WTC11 (cell line): ENCODE results near the gene ZNF688. TPM values are rescaled to one million over a fixed set of nuclear protein-coding genes. Genes with fewer than 3 reads are reported as not detected.
A peak's percentile ranks its signal among the peaks of the same experiment; 100 is the strongest.
"Not testable (repeated sequence)": the region's sequence is repeated elsewhere in the genome, so short reads cannot be mapped to it uniquely, and the experiment has no call there.

ENCODE experiments used
- ATAC-seq: fragments of 200-7000 bp; cut with Tn5 transposase; 2 replicates; pipeline ENCODE4 v1.10.0; 2021; ENCODE audit warnings: mild to moderate bottlenecking, moderate library complexity
- CTCF ChIA-PET: fragments of 300-600 bp; sonication (Branson Sonifier 250); formaldehyde crosslinking; loops from one replicate; lab custom pipeline; 2021; ENCODE audit warnings: antibody characterized with exemption; lab: Charles Lee
- POLR2A ChIA-PET: fragments of 350-600 bp; sonication (Branson Sonifier 250); formaldehyde crosslinking; loops from one replicate; lab custom pipeline; 2021; ENCODE audit warnings: antibody characterized with exemption; lab: Charles Lee
- DNase-seq: peaks from one replicate; pipeline ENCODE4 v3.0.0; 2021; ENCODE audit warnings: low spot score
- H3K27ac Mint-ChIP-seq: 2 replicates; pipeline ENCODE4 v1.8.0; 2021; ENCODE audit warnings: mixed read lengths
- H3K27me3 Mint-ChIP-seq: 2 replicates; pipeline ENCODE4 v1.8.0; 2021; ENCODE audit warnings: low read depth, mild to moderate bottlenecking, moderate library complexity, mixed read lengths
- H3K36me3 Mint-ChIP-seq: 2 replicates; pipeline ENCODE4 v1.8.0; 2021; ENCODE audit warnings: mixed read lengths
- H3K4me1 Mint-ChIP-seq: 2 replicates; pipeline ENCODE4 v1.8.0; 2022; ENCODE audit warnings: mixed read lengths
- H3K4me3 Mint-ChIP-seq: 2 replicates; pipeline ENCODE4 v1.8.0; 2021; ENCODE audit warnings: mild to moderate bottlenecking, moderate library complexity, mixed read lengths
- H3K9me3 Mint-ChIP-seq: 2 replicates; pipeline ENCODE4 v1.8.0; 2021; ENCODE audit warnings: mixed read lengths
- ATF1 ChIP-seq: sonication (generic); formaldehyde crosslinking; IDR thresholded peaks from 2 replicates; pipeline ENCODE4 v1.8.1; 2023; ENCODE audit warnings: mild to moderate bottlenecking, moderate library complexity, missing genetic modification reagents
- ATF2 ChIP-seq: sonication (generic); formaldehyde crosslinking; IDR thresholded peaks from 2 replicates; pipeline ENCODE4 v1.8.1; 2022; ENCODE audit warnings: low read depth, missing genetic modification reagents, borderline replicate concordance
- ATF3 ChIP-seq: sonication (generic); formaldehyde crosslinking; conservative IDR thresholded peaks from 2 replicates; pipeline ENCODE4 v1.8.1; 2022; ENCODE audit warnings: mild to moderate bottlenecking, missing genetic modification reagents
- E2F1 ChIP-seq: sonication (generic); formaldehyde crosslinking; IDR thresholded peaks from 2 replicates; pipeline ENCODE4 v1.8.0; 2022; ENCODE audit warnings: mild to moderate bottlenecking, missing genetic modification reagents
- GABPB1 ChIP-seq: sonication (generic); formaldehyde crosslinking; IDR thresholded peaks from 2 replicates; pipeline ENCODE4 v1.8.1; 2023; ENCODE audit warnings: mild to moderate bottlenecking, missing genetic modification reagents
- MXD4 ChIP-seq: fragments of 250-450 bp; sonication (Bioruptor Pico); IDR thresholded peaks from 2 replicates; pipeline ENCODE4 v1.8.0; 2021; ENCODE audit warnings: mild to moderate bottlenecking, moderate library complexity, borderline replicate concordance
- RORB ChIP-seq: fragments of 250-450 bp; sonication (Bioruptor Pico); IDR thresholded peaks from 2 replicates; pipeline ENCODE4 v1.9.0; 2021; ENCODE audit warnings: mild to moderate bottlenecking
- ZNF121 ChIP-seq: sonication (generic); formaldehyde crosslinking; IDR thresholded peaks from 2 replicates; pipeline ENCODE4 v1.8.0; 2023; ENCODE audit warnings: missing genetic modification reagents
- ZNF232 ChIP-seq: sonication (generic); formaldehyde crosslinking; IDR thresholded peaks from 2 replicates; pipeline ENCODE4 v1.8.0; 2022; ENCODE audit warnings: mild to moderate bottlenecking, missing genetic modification reagents
- ZNF317 ChIP-seq: sonication (generic); formaldehyde crosslinking; IDR thresholded peaks from 2 replicates; pipeline ENCODE4 v1.8.1; 2023; ENCODE audit warnings: low read depth, mild to moderate bottlenecking, moderate library complexity, missing genetic modification reagents, borderline replicate concordance
- total RNA-seq: library from RNA; stranded (reverse); gene quantifications from 3 replicates; pipeline ENCODE4 v1.2.3, GENCODE V29; 2021

The ZNF688 gene
- total RNA-seq, 1 experiment from 2014 or later, result 4.2 TPM

- DNase-seq, result no peak
- H3K4me1 Mint-ChIP-seq, result peaks cover 6% of the 10 kb centered on the region
- H3K9me3 Mint-ChIP-seq, result no peaks in the 10 kb centered on the region; the same call in 1 of the 2 replicates
- POLR2A ChIA-PET, result no interaction called here
- H3K27ac Mint-ChIP-seq, result no peak overlapping the region
- ATAC-seq, result no peak
- CTCF ChIA-PET, result interaction anchor here (1.1 to 1.8 kb wide), 2 partner anchors 73 to 113 kb away, joined by 3 to 12 read pairs; partner anchors contain the start of gene DCTPP1
- no peak for TF ChIP-seq ATF2
- peaks cover 4% of the 10 kb centered on the region; the same call in 1 of the 2 replicates for H3K36me3 Mint-ChIP-seq
- no peaks in the 10 kb centered on the region for H3K27me3 Mint-ChIP-seq
- no peak overlapping the region for H3K4me3 Mint-ChIP-seq
These were observed 28.4 kb downstream of the ZNF688 start for GRCh38 chr16:30543067-30543466.

- Mint-ChIP-seq H3K4me3 (no peak overlapping the region), H3K4me1 (peaks cover 10% of the 10 kb centered on the region), H3K36me3 (peaks cover 7% of the 10 kb centered on the region), H3K27ac (no peak overlapping the region), H3K9me3 (no peaks in the 10 kb centered on the region), H3K27me3 (no peaks in the 10 kb centered on the region)
- DNase-seq (no peak), ATAC-seq (peak; percentile 52)
- TF ChIP-seq RORB (CRISPR knock-in tag), result no peak
- TF ChIP-seq ZNF317, result no peak
- TF ChIP-seq ZNF232 (CRISPR knock-in tag), result no peak
- TF ChIP-seq ATF3 (CRISPR knock-in tag), result no peak
- TF ChIP-seq ATF1 (CRISPR knock-in tag), result no peak
- no peak for TF ChIP-seq MXD4 (CRISPR knock-in tag)
- TF ChIP-seq GABPB1 (CRISPR knock-in tag), result no peak
- no peak for TF ChIP-seq E2F1 (CRISPR knock-in tag)
- POLR2A ChIA-PET, result interaction anchor here (1.2 kb wide), 1 partner anchor 16 kb away, joined by 5 read pairs; no protein-coding TSS in a partner anchor
- CTCF ChIA-PET, result interaction anchor here (1.1 to 2.0 kb wide), 7 partner anchors 15 to 112 kb away, joined by 3 to 12 read pairs (median 5); partner anchors contain the start of genes DCTPP1, ZNF688 and ZNF764
These were observed 29.8 kb downstream of the ZNF688 start for GRCh38 chr16:30541502-30542329.

GRCh38 chr16:30540916-30541464 lies 30.5 kb downstream of the ZNF688 start:
- not testable (repeated sequence) for ATAC-seq, DNase-seq, H3K4me3 Mint-ChIP-seq, H3K27me3 Mint-ChIP-seq, H3K9me3 Mint-ChIP-seq, H3K27ac Mint-ChIP-seq, H3K36me3 Mint-ChIP-seq
- CTCF ChIA-PET, result interaction anchor here (0.6 to 2.0 kb wide), 6 partner anchors 16 to 75 kb away, joined by 3 to 12 read pairs (median 5); partner anchors contain the start of genes ZNF688 and ZNF764
- peaks cover 18% of the 10 kb centered on the region for H3K4me1 Mint-ChIP-seq
- peak; percentile 85 for TF ChIP-seq ZNF121
- POLR2A ChIA-PET, result interaction anchor here (1.2 kb wide), 1 partner anchor 16 kb away, joined by 5 read pairs; no protein-coding TSS in a partner anchor

GRCh38 chr16:30539986-30540526 lies 31.5 kb downstream of the ZNF688 start:
- H3K36me3 Mint-ChIP-seq, POLR2A ChIA-PET, H3K4me3 Mint-ChIP-seq, CTCF ChIA-PET, H3K9me3 Mint-ChIP-seq, H3K27me3 Mint-ChIP-seq, H3K27ac Mint-ChIP-seq, ATAC-seq, DNase-seq: not testable (repeated sequence)
- H3K4me1 Mint-ChIP-seq, result peaks cover 22% of the 10 kb centered on the region
